Subcutaneous abdominal adipose tissue (tissue), 5 donors: ENCODE results near the gene PMS1.

ENCODE experiments used
- H3K27ac ChIP-seq: one replicate; pipeline ENCODE4 v1.7.0; 2013; ENCODE audit warnings: low read depth, mild to moderate bottlenecking, inconsistent platforms, low read length, moderate library complexity
- H3K27me3 ChIP-seq, 5 donors: one replicate each; pipeline ENCODE4 v1.7.0; 2013; ENCODE audit warnings: low read length in 5 of 5, inconsistent platforms in 1 of 5; ENCODE audit not compliant: control insufficient read depth in 5 of 5, insufficient read depth in 4 of 5
- H3K36me3 ChIP-seq, 5 donors: one replicate each; pipeline ENCODE4 v1.7.0; 2013; ENCODE audit warnings: low read length in 5 of 5; ENCODE audit not compliant: control insufficient read depth in 5 of 5, insufficient read depth in 5 of 5
- H3K4me1 ChIP-seq, 5 donors: one replicate each; pipeline ENCODE4 v1.7.0; 2013; ENCODE audit warnings: low read length in 5 of 5, mild to moderate bottlenecking in 3 of 5, moderate library complexity in 1 of 5; ENCODE audit not compliant: control insufficient read depth in 5 of 5, insufficient read depth in 5 of 5
- H3K4me3 ChIP-seq, 5 donors: one replicate each; pipeline ENCODE4 v1.7.0; 2013; ENCODE audit warnings: low read length in 5 of 5, low read depth in 1 of 5
- H3K9ac ChIP-seq, 5 donors: one replicate each; pipeline ENCODE4 v1.7.0; 2013; ENCODE audit warnings: low read length in 5 of 5, mild to moderate bottlenecking in 4 of 5, moderate library complexity in 3 of 5
- H3K9me3 ChIP-seq, 5 donors: one replicate each; pipeline ENCODE4 v1.7.0; 2013; ENCODE audit warnings: low read length in 5 of 5; ENCODE audit not compliant: control insufficient read depth in 5 of 5
- donor health status: healthy.
- donor health status: healthy.
- donor health status: healthy.
- donor health status: healthy.
- donor health status: healthy.

The PMS1 gene

GRCh38 chr2:189803431-189803830, 19.2 kb downstream of the PMS1 start:
- H3K27ac ChIP-seq: no peak overlapping the region
- H3K4me3 ChIP-seq: no peak overlapping the region
- H3K4me1 ChIP-seq: peaks cover 0 to 8% (median 0%) of the 10 kb centered on the region in 5 donors
- no peak overlapping the region for H3K9ac ChIP-seq
- H3K9me3 ChIP-seq: no peaks in the 10 kb centered on the region
- no peaks in the 10 kb centered on the region for H3K27me3 ChIP-seq
- peaks cover 0 to 12% (median 8%) of the 10 kb centered on the region in 5 donors for H3K36me3 ChIP-seq

GRCh38 chr2:189818249-189819038, 34.2 kb downstream of the PMS1 start:
- no peak overlapping the region for H3K27ac ChIP-seq
- no peak overlapping the region for H3K4me3 ChIP-seq
- no peaks in the 10 kb centered on the region for H3K27me3 ChIP-seq
- peaks cover 9 to 25% (median 14%) of the 10 kb centered on the region in 5 donors for H3K36me3 ChIP-seq
- H3K9ac ChIP-seq: no peak overlapping the region
- peaks cover 0 to 3% (median 0%) of the 10 kb centered on the region in 5 donors for H3K9me3 ChIP-seq
- no peaks in the 10 kb centered on the region for H3K4me1 ChIP-seq

GRCh38 chr2:189819297-189819704, 35.1 kb downstream of the PMS1 start:
- H3K9me3 ChIP-seq: peaks cover 0 to 3% (median 0%) of the 10 kb centered on the region in 5 donors
- no peak overlapping the region for H3K27ac ChIP-seq
- no peaks in the 10 kb centered on the region for H3K27me3 ChIP-seq
- no peaks in the 10 kb centered on the region for H3K4me1 ChIP-seq
- H3K9ac ChIP-seq: no peak overlapping the region
- H3K36me3 ChIP-seq: peaks cover 9 to 25% (median 12%) of the 10 kb centered on the region in 5 donors
- H3K4me3 ChIP-seq: no peak overlapping the region

DNA sequence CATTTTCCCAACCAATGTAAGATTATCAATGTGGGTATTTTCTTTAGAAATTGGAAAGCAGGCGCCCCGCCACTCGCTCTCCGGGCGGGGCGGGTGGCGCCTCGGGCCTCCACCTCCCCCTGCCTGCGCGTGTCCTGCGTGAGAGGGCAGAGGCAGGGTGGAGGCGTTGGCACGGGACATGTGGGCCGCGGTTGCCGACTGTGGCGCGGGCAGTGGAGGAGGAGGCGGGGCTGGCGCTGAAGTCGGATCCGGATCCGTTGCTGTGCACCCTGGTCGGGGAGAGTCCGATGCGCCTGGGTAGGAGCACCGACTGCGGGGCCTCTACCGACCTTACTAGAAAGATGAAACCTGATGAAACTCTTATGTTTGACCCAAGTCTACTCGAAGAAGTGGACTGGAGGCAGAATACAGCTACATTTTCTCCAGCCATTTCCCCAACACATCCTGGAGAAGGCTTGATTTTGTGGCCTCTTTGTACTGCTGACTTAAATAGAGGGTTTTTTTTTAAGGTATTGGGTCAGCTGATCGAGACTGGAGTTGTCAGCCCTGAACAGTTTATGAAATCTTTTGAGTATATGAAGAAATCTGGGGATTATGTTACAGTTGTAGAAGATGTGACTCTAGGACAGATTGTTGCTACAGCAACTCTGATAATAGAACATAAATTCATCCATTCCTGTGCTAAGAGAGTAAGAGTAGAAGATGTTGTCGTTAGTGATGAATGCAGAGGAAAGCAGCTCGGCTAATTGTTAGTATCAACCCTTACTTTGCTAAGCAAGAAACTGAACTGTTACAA, 37.9 kb downstream of the PMS1 start:
- H3K4me1 ChIP-seq: no peaks in the 10 kb centered on the region
- H3K9me3 ChIP-seq: peaks cover 0 to 3% (median 0%) of the 10 kb centered on the region in 5 donors
- no peak overlapping the region for H3K27ac ChIP-seq
- no peaks in the 10 kb centered on the region for H3K27me3 ChIP-seq
- H3K9ac ChIP-seq: no peak overlapping the region
- H3K4me3 ChIP-seq: no peak overlapping the region
- peaks cover 7 to 19% (median 13%) of the 10 kb centered on the region in 5 donors for H3K36me3 ChIP-seq

DNA sequence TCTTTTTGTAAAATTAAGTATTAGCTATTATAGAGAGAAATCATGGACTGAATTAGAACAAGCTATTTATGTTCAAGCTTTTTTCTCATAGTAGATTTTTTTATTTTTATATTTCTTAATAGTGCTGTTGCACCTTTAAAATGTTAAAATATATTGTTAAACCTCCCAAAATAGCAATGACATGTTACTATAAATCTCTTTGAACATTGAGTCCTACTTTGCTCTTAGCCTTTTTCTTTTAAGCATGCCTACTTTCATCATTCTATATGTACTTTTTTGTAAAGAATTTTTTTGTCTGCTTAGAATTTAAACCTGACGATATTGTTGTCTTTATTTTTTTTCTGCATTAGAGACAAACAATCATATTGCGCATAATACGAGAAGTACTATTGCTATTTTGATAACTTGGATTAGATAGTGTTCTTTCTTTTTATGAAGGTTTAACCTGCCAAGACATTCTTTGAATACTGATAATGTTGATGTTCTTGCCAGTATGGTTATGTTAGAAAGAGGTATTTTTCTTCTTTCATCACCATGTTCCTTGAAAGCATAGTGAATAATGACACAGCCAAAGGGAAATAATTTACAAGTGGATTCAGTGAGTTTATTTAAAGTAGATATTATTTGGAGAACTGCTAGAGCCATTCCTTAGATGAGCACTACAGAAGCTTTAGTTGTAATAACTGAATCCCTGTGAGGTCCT, 40.6 kb downstream of the PMS1 start:
- H3K9me3 ChIP-seq: peaks cover 0 to 3% (median 0%) of the 10 kb centered on the region in 5 donors
- no peak overlapping the region for H3K4me3 ChIP-seq
- no peak overlapping the region for H3K9ac ChIP-seq
- H3K27ac ChIP-seq: no peak overlapping the region
- no peaks in the 10 kb centered on the region for H3K4me1 ChIP-seq
- H3K36me3 ChIP-seq: peaks cover 0 to 4% (median 2%) of the 10 kb centered on the region in 5 donors
- H3K27me3 ChIP-seq: no peaks in the 10 kb centered on the region

GRCh38 chr2:189826039-189826438, 41.8 kb downstream of the PMS1 start:
- H3K36me3 ChIP-seq: peaks cover 0 to 2% (median 0%) of the 10 kb centered on the region in 5 donors
- H3K9me3 ChIP-seq: peaks cover 0 to 3% (median 0%) of the 10 kb centered on the region in 5 donors
- no peaks in the 10 kb centered on the region for H3K4me1 ChIP-seq
- H3K27ac ChIP-seq: no peak overlapping the region
- no peak overlapping the region for H3K9ac ChIP-seq
- H3K4me3 ChIP-seq: no peak overlapping the region
- no peaks in the 10 kb centered on the region for H3K27me3 ChIP-seq

- no peaks in the 10 kb centered on the region for H3K4me1 ChIP-seq
- no peak overlapping the region for H3K4me3 ChIP-seq
- no peak overlapping the region for H3K9ac ChIP-seq
- peaks cover 0 to 10% (median 0%) of the 10 kb centered on the region in 5 donors for H3K36me3 ChIP-seq
- H3K27ac ChIP-seq: no peak overlapping the region
- no peaks in the 10 kb centered on the region for H3K27me3 ChIP-seq
- no peaks in the 10 kb centered on the region for H3K9me3 ChIP-seq
Measured at GRCh38 chr2:189829102-189829833, 45.0 kb downstream of the PMS1 start.

- no peaks in the 10 kb centered on the region for H3K4me1 ChIP-seq
- H3K9ac ChIP-seq: no peak overlapping the region
- H3K36me3 ChIP-seq: peaks cover 0 to 11% (median 0%) of the 10 kb centered on the region in 5 donors
- no peak overlapping the region for H3K4me3 ChIP-seq
- no peaks in the 10 kb centered on the region for H3K9me3 ChIP-seq
- H3K27ac ChIP-seq: no peak overlapping the region
- no peaks in the 10 kb centered on the region for H3K27me3 ChIP-seq
Measured at GRCh38 chr2:189830510-189830909, 46.3 kb downstream of the PMS1 start.

GRCh38 chr2:189834059-189834458, 49.8 kb downstream of the PMS1 start:
- no peaks in the 10 kb centered on the region for H3K9me3 ChIP-seq
- no peak overlapping the region for H3K27ac ChIP-seq
- peaks cover 0 to 4% (median 0%) of the 10 kb centered on the region in 5 donors for H3K4me1 ChIP-seq
- no peak overlapping the region for H3K4me3 ChIP-seq
- H3K9ac ChIP-seq: no peak overlapping the region
- peaks cover 0 to 8% (median 0%) of the 10 kb centered on the region in 5 donors for H3K36me3 ChIP-seq
- H3K27me3 ChIP-seq: no peaks in the 10 kb centered on the region
